Spinal cord (tissue), 10 donors: Measurements from ENCODE around the gene TVP23A. TPM values are rescaled to one million over a fixed set of nuclear protein-coding genes. Genes with fewer than 3 reads are reported as not detected.

Experiments used
- DNase-seq, 6 donors: peaks; one replicate each; pipeline versions ENCODE4 v3.0.0 to v3.0.0-alpha.2; 2013 to 2015; ENCODE audit warnings: low spot score in 6 of 6, low read depth in 4 of 6
- H3K27ac ChIP-seq: one replicate; pipeline ENCODE4 v1.5.1; 2013; ENCODE audit warnings: low read depth, low read length, control low read depth
- H3K27me3 ChIP-seq: one replicate; pipeline ENCODE4 v1.6.1; 2013; ENCODE audit warnings: low read length; ENCODE audit not compliant: control insufficient read depth, insufficient read depth
- H3K36me3 ChIP-seq: one replicate; pipeline ENCODE4 v1.6.1; 2013; ENCODE audit warnings: low read length; ENCODE audit not compliant: control insufficient read depth, insufficient read depth
- H3K4me1 ChIP-seq: one replicate; pipeline ENCODE4 v1.6.1; 2013; ENCODE audit warnings: low read length; ENCODE audit not compliant: control insufficient read depth, insufficient read depth
- H3K4me3 ChIP-seq: one replicate; pipeline ENCODE4 v1.5.1; 2013; ENCODE audit warnings: low read depth, low read length, control low read depth
- H3K9me3 ChIP-seq: one replicate; pipeline ENCODE4 v1.6.1; 2013; ENCODE audit warnings: low read length; ENCODE audit not compliant: control insufficient read depth, insufficient read depth
- WGBS: methylation state at CpG from one replicate; pipeline ENCODE4 v1.1.5; 2013; ENCODE audit warnings: missing lambda C conversion rate; ENCODE audit not compliant: insufficient coverage; 5-methylcytosine and 5-hydroxymethylcytosine counted together
- polyA plus RNA-seq, 2 donors: library from polyadenylated mRNA; unstranded; fragments of 120-200 nt; gene quantifications; one replicate each; pipeline ENCODE4 v1.2.1, GENCODE V29; 2013; ENCODE audit not compliant: insufficient read length in 2 of 2
- total RNA-seq, 2 donors: library from RNA; depleted of rRNA in 1 of 2; stranded (reverse); fragments of 120-200 nt in 1 of 2; fragments of >200 nt in 1 of 2; gene quantifications; one replicate each; pipeline versions ENCODE4 v1.2.3 to v1.2.4, GENCODE V29; 2013 to 2014
- donor health status: healthy.

TVP23A gene
- total and polyA plus RNA-seq, 4 donors, result 8.5 to 27.3 (median 16.0) TPM

DNA sequence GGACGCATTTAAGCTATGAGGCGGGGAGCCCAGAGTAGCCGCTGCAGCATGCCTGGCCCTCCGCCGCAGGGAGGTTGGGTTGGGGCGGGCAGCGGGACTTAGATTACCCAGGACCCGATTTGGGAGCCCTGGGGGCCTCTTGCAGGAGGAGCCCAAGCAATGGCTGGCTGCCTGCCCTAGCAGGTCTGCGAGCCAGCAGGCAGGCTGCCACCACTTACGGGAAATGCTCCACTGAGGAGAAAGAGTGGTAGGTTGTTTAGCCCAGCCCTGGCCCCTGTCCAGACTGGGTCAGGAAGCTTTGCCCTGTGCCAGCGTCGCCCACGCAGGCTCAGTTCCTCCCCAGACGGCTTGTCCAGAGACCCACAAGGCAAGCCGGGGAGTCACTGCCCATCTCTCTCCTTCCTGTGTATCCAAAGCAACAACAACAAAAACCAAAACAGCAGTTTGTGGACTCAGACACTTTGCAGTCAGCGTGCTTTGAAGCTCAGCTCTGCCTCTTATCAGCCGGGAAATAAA, 10.3 kb upstream of the TVP23A start:
- 21% methylated on average over 15 of the region's 17 CpGs for WGBS
- Histone ChIP-seq H3K4me1 (peaks cover 24% of the 10 kb centered on the region), H3K4me3 (no peak overlapping the region), H3K27me3 (no peaks in the 10 kb centered on the region), H3K27ac (peak overlapping the region; percentile 91), H3K9me3 (no peaks in the 10 kb centered on the region), H3K36me3 (no peaks in the 10 kb centered on the region)
- DNase-seq, result peak; percentile 62 to 97 (median 84)

DNA sequence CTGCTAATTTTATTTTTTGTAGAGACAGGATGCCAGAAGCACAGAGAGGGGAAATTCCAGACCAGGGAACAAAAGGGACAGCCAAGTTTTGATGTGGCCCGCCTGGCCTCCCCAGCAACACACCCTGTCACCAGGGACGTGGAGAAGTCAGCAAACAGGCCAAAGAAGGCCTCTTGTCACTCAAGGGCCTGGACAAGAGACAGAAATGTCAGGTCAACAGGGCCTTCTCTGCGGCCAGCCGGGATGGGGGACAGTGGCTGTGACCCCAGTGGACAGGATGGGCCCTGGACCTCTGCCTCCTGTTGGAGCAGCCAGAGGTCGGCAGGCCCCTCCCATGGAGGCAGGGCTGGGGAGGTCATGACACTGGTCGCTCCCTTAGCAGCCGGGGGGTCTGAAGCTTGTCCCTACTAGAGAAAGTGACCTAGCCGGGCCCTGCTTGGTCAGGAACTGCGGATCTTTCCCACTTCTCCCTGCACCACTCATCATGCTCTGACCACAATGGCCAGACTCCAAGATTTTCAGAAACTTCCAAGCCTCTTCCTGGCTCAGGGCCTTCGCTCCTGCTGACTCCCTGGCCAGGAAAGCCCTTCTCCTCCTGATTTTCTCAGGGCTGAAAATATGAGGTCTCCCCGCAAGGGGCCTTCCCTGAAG, 9.2 kb upstream of the TVP23A start:
- H3K9me3 ChIP-seq, result no peaks in the 10 kb centered on the region
- peak overlapping the region; percentile 91 for H3K27ac ChIP-seq
- DNase-seq, result peak in 5 of 6 donors; percentile 47 to 93 (median 61)
- H3K27me3 ChIP-seq, result no peaks in the 10 kb centered on the region
- no peak overlapping the region for H3K4me3 ChIP-seq
- WGBS, result 47% methylated on average over 11 of the region's 11 CpGs
- H3K36me3 ChIP-seq, result no peaks in the 10 kb centered on the region
- peaks cover 24% of the 10 kb centered on the region for H3K4me1 ChIP-seq

GRCh38 chr16:10824111-10824893, 5.7 kb upstream of the TVP23A start:
- WGBS, result 100% methylated on average over 8 of the region's 13 CpGs
- DNase-seq, result no peak
- H3K4me1 ChIP-seq, result peaks cover 21% of the 10 kb centered on the region
- no peaks in the 10 kb centered on the region for H3K9me3 ChIP-seq
- no peak overlapping the region for H3K4me3 ChIP-seq
- H3K36me3 ChIP-seq, result no peaks in the 10 kb centered on the region
- H3K27ac ChIP-seq, result no peak overlapping the region
- no peaks in the 10 kb centered on the region for H3K27me3 ChIP-seq

DNA sequence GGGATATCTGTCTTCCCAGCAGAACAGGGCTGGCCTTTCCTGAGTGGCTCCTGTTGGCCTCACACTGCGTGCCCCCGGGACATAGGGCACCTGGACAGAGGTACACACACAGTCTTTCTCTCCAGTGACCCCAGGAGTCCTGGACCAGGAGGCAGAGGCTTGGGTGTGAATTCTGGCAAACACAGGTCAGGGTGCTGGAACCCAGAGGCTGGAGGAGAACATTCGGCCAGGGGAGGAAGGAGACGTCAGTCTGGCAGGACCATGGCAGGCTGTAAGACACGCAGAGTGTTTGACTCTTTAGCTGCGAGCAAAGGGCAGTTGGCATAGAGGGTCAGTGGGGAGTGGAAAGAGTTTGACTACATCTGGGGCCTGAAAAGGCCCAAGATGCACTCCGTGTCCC, 4.1 kb upstream of the TVP23A start:
- no peaks in the 10 kb centered on the region for H3K27me3 ChIP-seq
- peaks cover 20% of the 10 kb centered on the region for H3K4me1 ChIP-seq
- H3K36me3 ChIP-seq, result no peaks in the 10 kb centered on the region
- no peak for DNase-seq
- H3K4me3 ChIP-seq, result no peak overlapping the region
- H3K9me3 ChIP-seq, result no peaks in the 10 kb centered on the region
- WGBS, result 96% methylated on average over 6 of the region's 7 CpGs
- no peak overlapping the region for H3K27ac ChIP-seq

DNA sequence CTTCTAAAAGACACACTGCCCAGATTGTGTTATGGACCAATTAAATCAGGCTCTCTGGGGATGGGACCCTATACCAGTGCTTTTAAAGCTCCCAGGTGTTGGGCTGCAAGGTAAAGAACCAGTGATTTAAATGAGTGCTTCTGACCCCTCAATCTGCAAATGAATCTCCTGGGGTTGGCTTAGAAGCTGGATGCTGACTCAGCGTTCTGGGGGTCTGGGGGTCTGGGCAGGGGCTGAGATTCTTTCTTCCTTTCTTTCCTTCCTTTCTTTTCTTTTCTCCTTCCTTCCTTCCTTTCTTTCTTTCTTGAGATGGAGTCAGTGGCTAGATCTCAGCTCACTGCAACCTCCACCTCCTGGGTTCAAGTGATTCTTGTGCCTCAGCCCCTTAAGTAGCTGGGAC, 2.0 kb upstream of the TVP23A start:
- Histone ChIP-seq H3K36me3 (no peaks in the 10 kb centered on the region), H3K9me3 (no peaks in the 10 kb centered on the region), H3K4me3 (no peak overlapping the region), H3K4me1 (peaks cover 24% of the 10 kb centered on the region), H3K27me3 (no peaks in the 10 kb centered on the region), H3K27ac (no peak overlapping the region)
- no peak for DNase-seq
- WGBS, result no CpG with 5 or more reads among the region's 1 CpG

GRCh38 chr16:10817514-10817913, 1.1 kb downstream of the TVP23A start:
- Histone ChIP-seq H3K4me1 (peaks cover 28% of the 10 kb centered on the region), H3K27ac (no peak overlapping the region), H3K36me3 (peaks cover 11% of the 10 kb centered on the region), H3K4me3 (peak overlapping the region; percentile 28), H3K9me3 (no peaks in the 10 kb centered on the region), H3K27me3 (no peaks in the 10 kb centered on the region)
- no peak for DNase-seq
- 95% methylated on average over 1 of the region's 1 CpG for WGBS

DNA sequence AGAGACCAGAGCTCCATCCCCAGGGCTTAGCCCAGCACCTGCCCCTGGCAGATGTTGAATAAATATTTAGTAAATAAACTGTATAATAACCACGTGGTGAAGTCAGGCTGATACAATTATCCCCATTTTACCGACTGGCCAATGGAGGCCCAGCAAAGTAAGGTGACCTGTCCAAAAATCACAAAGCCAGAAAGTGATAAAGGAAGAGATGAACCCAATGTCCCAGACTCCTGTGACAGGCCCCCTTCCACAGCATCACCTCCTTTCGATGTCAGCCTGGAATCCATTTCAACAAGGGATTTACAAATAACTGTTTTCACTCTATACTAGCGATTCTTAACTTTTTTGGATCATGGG, 5.5 kb downstream of the TVP23A start:
- no peak for DNase-seq
- no peaks in the 10 kb centered on the region for H3K27me3 ChIP-seq
- peaks cover 27% of the 10 kb centered on the region for H3K36me3 ChIP-seq
- H3K9me3 ChIP-seq, result no peaks in the 10 kb centered on the region
- WGBS, result 20% methylated on average over 1 of the region's 4 CpGs
- H3K4me3 ChIP-seq, result no peak overlapping the region
- no peak overlapping the region for H3K27ac ChIP-seq
- peaks cover 18% of the 10 kb centered on the region for H3K4me1 ChIP-seq

DNA sequence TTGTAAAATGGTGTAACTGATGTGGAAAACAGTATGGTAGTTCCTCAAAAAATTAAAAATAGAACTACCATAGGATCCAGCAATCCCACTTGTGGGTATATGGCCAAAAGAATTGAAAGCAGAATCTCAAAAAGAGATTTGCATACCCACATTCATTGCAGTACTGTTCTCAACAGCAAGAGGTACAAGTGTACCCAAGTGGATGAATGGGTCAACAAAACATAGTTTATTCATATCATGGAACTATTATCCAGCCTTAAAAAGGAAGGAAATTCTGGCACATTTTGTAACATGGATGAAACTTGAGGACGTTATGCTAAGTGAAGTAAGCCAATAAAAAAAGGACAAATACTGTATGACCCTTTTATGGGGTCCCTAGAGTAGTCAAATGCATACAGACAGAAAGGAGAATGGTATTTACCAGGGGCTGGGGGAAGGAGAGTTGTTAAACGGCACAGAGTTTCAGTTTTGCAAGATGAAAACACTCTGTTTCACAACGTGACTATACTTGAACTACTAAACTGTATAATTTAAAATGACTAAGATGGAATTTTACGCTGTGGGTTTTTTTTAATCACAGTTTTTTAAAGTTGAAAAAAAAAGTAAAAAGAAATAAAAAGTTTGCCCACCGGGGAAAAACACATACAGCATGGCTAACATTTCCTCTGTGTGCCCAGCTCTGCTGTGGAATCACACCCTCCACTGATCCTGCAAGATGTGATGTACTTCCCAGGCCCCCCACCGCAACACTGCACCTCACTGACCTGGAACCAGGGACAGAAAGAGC, 6.1 kb downstream of the TVP23A start:
- Histone ChIP-seq H3K27ac (no peak overlapping the region), H3K9me3 (no peaks in the 10 kb centered on the region), H3K4me1 (peaks cover 12% of the 10 kb centered on the region), H3K27me3 (no peaks in the 10 kb centered on the region), H3K4me3 (no peak overlapping the region), H3K36me3 (peaks cover 27% of the 10 kb centered on the region)
- no peak for DNase-seq
- 49% methylated on average over 2 of the region's 6 CpGs for WGBS

DNA sequence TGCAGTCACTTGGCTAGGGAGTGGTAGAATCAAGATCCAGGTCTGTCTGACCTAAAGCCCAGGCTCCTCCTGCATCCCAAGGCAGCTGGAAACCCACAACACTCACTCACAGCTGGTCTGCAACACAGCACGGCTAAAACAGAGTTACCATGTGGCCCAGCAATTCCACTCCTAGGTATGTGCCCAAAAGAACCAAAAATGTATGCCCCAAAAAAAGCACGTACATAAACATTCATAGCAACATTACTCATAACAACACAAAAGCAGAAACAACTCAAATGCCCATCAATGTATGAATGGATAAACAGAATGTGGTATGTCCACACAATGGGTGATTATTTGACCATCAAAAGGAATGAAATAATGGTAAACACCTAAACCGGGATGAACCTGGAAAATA, 8.9 kb downstream of the TVP23A start:
- H3K4me3 ChIP-seq, result no peak overlapping the region
- 100% methylated on average over 1 of the region's 3 CpGs for WGBS
- H3K36me3 ChIP-seq, result peaks cover 30% of the 10 kb centered on the region
- H3K27ac ChIP-seq, result no peak overlapping the region
- H3K9me3 ChIP-seq, result no peaks in the 10 kb centered on the region
- H3K4me1 ChIP-seq, result peaks cover 5% of the 10 kb centered on the region
- no peak for DNase-seq
- no peaks in the 10 kb centered on the region for H3K27me3 ChIP-seq
